Panc1 (cell line): ENCODE results near the gene TSHZ1.

ENCODE experiments used
- POLR2AphosphoS5 ChIP-seq: IDR thresholded peaks from 2 replicates; pipeline ENCODE4 v1.6.1; 2012; ENCODE audit warnings: mild to moderate bottlenecking, low read depth, low read length, moderate library complexity
- SIN3A ChIP-seq: IDR thresholded peaks from 2 replicates; pipeline ENCODE4 v1.6.1; 2012; ENCODE audit warnings: low read depth, mild to moderate bottlenecking, low read length, moderate library complexity, borderline replicate concordance; ENCODE audit not compliant: insufficient read depth
- TF ChIP-seq, protein P1 (sequence below): fragments of 450-650 bp; IDR thresholded peaks from 2 replicates; pipeline ENCODE4 v1.5.1; 2017; ENCODE audit warnings: mild to moderate bottlenecking

DNA sequence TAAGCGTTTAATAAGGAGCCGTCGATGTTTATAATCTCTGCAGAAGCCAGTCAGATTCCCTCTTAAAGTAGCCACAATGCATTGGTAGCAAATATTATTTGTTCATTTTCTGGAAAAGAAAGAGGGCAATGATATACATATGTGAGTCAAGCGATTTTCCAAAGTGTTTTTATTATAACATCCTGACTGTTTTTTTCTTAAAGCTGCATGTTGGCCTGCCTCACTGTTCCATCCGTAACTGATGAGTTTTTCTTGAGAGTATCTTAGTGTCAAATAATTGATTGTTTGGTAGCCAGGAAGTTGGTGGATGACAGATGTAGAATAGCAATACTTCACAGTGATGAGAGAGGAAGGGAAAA lies 3.7 kb downstream of the TSHZ1 start:
- no peak for TF ChIP-seq POLR2AphosphoS5
- TF ChIP-seq, protein P1, sequence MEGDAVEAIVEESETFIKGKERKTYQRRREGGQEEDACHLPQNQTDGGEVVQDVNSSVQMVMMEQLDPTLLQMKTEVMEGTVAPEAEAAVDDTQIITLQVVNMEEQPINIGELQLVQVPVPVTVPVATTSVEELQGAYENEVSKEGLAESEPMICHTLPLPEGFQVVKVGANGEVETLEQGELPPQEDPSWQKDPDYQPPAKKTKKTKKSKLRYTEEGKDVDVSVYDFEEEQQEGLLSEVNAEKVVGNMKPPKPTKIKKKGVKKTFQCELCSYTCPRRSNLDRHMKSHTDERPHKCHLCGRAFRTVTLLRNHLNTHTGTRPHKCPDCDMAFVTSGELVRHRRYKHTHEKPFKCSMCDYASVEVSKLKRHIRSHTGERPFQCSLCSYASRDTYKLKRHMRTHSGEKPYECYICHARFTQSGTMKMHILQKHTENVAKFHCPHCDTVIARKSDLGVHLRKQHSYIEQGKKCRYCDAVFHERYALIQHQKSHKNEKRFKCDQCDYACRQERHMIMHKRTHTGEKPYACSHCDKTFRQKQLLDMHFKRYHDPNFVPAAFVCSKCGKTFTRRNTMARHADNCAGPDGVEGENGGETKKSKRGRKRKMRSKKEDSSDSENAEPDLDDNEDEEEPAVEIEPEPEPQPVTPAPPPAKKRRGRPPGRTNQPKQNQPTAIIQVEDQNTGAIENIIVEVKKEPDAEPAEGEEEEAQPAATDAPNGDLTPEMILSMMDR = no peak
- no peak for TF ChIP-seq SIN3A
